ENCODE data around the gene MORF4L1. TPM values are rescaled to one million over a fixed set of nuclear protein-coding genes. Genes with fewer than 3 reads are reported as not detected.
"Not testable (repeated sequence)": the region's sequence is repeated elsewhere in the genome, so short reads cannot be mapped to it uniquely, and the experiment has no call there.

The MORF4L1 gene
- polyA plus RNA-seq, 1 donor from 2014 or later: 1,505 TPM

DNA sequence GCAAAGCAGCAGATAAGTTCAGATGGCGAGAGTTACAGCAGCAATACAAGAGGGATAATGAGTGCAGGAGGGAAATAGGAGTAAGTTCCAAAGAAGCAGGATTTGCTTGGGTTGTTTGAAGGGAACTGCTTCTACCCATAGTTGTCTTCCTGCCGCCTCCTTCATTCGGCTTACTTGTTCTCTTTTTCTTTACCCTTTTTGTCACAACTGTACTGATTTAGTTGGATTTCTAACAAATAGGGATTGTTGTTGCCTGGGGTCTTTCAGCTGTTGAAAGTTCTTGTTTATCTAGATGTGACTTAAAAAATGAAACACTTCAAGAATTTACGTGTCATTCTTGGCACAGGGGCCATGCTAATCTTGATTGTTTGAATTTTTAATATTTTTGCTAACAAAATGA lies 25.9 kb downstream of the MORF4L1 start:
- Histone ChIP-seq H3K9me3 (ENCODE audit: low read length) (no peaks in the 10 kb centered on the region), H3K36me3 (ENCODE audit: insufficient read depth, low read length) (peaks cover 8% of the 10 kb centered on the region), H4K20me1 (ENCODE audit: insufficient read depth) (peaks cover 17% of the 10 kb centered on the region), H3K9ac (ENCODE audit: low read length) (no peak overlapping the region), H3K27me3 (ENCODE audit: insufficient read depth, low read depth, low read length) (no peaks in the 10 kb centered on the region), H3K4me2 (ENCODE audit: low read length) (no peak overlapping the region), H3K4me3 (ENCODE audit: low read length) (no peak overlapping the region), H3K27ac (ENCODE audit: low read length) (no peak overlapping the region), H3F3A (ENCODE audit: insufficient read depth, low read length, poor library complexity, severe bottlenecking) (no peaks in the 10 kb centered on the region), H3K79me2 (replicated peaks; ENCODE audit: insufficient read depth, low read length) (peaks cover 34% of the 10 kb centered on the region), H2AFZ (ENCODE audit: low read depth, low read length) (no peak overlapping the region), H3K9me2 (ENCODE audit: insufficient read depth, low read length) (no peaks in the 10 kb centered on the region)
- no peak for TF ChIP-seq MXI1 (conservative IDR thresholded peaks at IDR 0.05; ENCODE audit: poor library complexity, severe bottlenecking)
- TF ChIP-seq, protein P1, sequence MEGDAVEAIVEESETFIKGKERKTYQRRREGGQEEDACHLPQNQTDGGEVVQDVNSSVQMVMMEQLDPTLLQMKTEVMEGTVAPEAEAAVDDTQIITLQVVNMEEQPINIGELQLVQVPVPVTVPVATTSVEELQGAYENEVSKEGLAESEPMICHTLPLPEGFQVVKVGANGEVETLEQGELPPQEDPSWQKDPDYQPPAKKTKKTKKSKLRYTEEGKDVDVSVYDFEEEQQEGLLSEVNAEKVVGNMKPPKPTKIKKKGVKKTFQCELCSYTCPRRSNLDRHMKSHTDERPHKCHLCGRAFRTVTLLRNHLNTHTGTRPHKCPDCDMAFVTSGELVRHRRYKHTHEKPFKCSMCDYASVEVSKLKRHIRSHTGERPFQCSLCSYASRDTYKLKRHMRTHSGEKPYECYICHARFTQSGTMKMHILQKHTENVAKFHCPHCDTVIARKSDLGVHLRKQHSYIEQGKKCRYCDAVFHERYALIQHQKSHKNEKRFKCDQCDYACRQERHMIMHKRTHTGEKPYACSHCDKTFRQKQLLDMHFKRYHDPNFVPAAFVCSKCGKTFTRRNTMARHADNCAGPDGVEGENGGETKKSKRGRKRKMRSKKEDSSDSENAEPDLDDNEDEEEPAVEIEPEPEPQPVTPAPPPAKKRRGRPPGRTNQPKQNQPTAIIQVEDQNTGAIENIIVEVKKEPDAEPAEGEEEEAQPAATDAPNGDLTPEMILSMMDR (IDR thresholded peaks at IDR 0.05; ENCODE audit: poor library complexity, severe bottlenecking): no peak
- no peak for TF ChIP-seq RAD21 (conservative IDR thresholded peaks at IDR 0.05)
- TF ChIP-seq POLR2AphosphoS5 (IDR thresholded peaks at IDR 0.05): no peak
- no peak for TF ChIP-seq EP300 (conservative IDR thresholded peaks at IDR 0.05; ENCODE audit: poor library complexity, severe bottlenecking)
- no peak for TF ChIP-seq REST (IDR thresholded peaks at IDR 0.05; ENCODE audit: borderline replicate concordance)
- no peak for TF ChIP-seq EZH2 (IDR thresholded peaks at IDR 0.05; ENCODE audit: borderline replicate concordance, insufficient read depth, low read length, poor library complexity, severe bottlenecking)
- TF ChIP-seq SMC3 (conservative IDR thresholded peaks at IDR 0.05; ENCODE audit: poor library complexity): no peak
- TF ChIP-seq TAF1 (IDR thresholded peaks at IDR 0.05; ENCODE audit: low read depth): no peak

DNA sequence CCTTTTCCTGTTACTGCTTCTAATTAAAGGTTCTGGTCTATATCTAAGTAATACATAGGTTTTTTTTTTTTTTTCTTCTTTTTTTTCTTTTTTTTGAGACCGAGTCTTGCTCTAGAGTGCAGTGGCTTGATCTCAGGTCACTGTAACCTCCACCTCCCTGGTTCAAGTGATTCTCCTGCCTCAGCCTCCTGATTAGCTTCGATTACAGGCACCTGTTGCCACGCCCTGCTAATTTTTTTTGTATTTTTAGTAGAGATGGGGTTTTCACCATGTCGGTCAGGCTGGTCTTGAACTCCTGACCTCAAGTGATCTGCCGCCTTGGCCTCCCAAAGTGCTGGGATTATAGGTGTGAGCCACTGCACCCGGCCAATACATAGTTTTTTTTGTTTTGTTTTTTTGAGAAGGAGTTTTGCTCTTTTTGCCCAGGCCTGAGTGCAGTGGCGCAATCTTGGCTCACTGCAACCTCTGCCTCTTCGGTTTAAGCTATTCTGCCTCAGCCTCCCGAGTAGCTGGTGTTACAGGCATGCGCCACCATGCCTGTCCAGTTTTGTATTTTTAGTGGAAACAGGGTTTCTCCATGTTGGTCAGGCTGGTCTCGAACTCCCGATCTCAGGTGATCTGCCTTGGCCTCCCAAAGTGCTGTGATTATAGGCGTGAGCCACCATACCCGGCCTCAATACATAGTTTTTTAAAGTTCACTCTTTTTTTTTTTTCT lies 28.3 kb downstream of the MORF4L1 start:
- not testable (repeated sequence) for H3K36me3 ChIP-seq (ENCODE audit: insufficient read depth, low read length); H3K9me3 ChIP-seq (ENCODE audit: low read length); H2AFZ ChIP-seq (ENCODE audit: low read depth, low read length); H3K27ac ChIP-seq (ENCODE audit: low read length); H3K4me3 ChIP-seq (ENCODE audit: low read length); H3K27me3 ChIP-seq (ENCODE audit: insufficient read depth, low read depth, low read length); H3K9me2 ChIP-seq (ENCODE audit: insufficient read depth, low read length); H3K9ac ChIP-seq (ENCODE audit: low read length); H3F3A ChIP-seq (ENCODE audit: insufficient read depth, low read length, poor library complexity, severe bottlenecking); H3K4me2 ChIP-seq (ENCODE audit: low read length)
- Histone ChIP-seq H4K20me1 (ENCODE audit: insufficient read depth) (peaks cover 16% of the 10 kb centered on the region), H3K79me2 (replicated peaks; ENCODE audit: insufficient read depth, low read length) (peaks cover 19% of the 10 kb centered on the region)

DNA sequence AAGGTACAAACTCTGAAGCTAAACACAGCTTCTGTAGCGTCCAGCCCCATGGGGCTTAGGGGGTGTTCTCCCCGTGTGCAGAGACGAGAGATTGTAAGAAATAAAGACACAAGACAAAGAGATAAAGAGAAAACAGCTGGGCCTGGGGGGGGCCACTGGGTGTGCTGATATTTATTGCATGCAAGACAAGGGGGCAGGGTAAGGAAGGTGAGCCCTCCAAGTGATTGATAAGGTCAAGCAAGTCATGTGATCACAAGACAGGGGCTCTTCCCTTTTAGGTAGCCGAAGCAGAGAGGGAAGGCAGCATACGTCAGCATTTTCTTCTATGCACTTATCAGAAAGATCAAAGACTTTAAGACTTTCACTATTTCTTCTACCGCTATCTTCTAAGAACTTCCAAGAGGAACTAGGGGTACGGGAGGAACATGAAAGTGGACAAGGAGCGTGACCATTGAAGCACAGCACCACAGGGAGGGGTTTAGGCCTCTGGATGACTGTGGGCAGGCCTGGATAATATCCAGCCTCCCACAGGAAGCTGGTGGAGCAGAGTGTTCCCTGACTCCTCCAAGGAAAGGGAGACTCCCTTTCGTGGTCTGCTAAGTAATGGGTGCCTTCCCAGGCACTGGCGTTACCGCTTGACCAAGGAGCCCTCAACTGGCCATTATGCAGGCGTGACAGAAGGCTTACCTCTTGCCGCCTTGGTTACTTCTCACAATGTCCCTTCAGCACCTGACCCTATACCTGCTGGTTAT lies 29.8 kb downstream of the MORF4L1 start:
- not testable (repeated sequence) for H3K9me2 ChIP-seq (ENCODE audit: insufficient read depth, low read length); H3K27ac ChIP-seq (ENCODE audit: low read length); H3K9me3 ChIP-seq (ENCODE audit: low read length); H3K27me3 ChIP-seq (ENCODE audit: insufficient read depth, low read depth, low read length); H3F3A ChIP-seq (ENCODE audit: insufficient read depth, low read length, poor library complexity, severe bottlenecking); H4K20me1 ChIP-seq (ENCODE audit: insufficient read depth); H3K36me3 ChIP-seq (ENCODE audit: insufficient read depth, low read length); H2AFZ ChIP-seq (ENCODE audit: low read depth, low read length); H3K4me2 ChIP-seq (ENCODE audit: low read length); H3K9ac ChIP-seq (ENCODE audit: low read length); H3K4me3 ChIP-seq (ENCODE audit: low read length)
- peaks cover 24% of the 10 kb centered on the region for H3K79me2 ChIP-seq (replicated peaks; ENCODE audit: insufficient read depth, low read length)
